MV-4-11 (cell line): ENCODE data around the gene PDE4D.

ENCODE experiments used
- DNase-seq: peaks from one replicate; lab custom pipeline; 2025; lab: John Stamatoyannopoulos, UW

PDE4D gene

DNA sequence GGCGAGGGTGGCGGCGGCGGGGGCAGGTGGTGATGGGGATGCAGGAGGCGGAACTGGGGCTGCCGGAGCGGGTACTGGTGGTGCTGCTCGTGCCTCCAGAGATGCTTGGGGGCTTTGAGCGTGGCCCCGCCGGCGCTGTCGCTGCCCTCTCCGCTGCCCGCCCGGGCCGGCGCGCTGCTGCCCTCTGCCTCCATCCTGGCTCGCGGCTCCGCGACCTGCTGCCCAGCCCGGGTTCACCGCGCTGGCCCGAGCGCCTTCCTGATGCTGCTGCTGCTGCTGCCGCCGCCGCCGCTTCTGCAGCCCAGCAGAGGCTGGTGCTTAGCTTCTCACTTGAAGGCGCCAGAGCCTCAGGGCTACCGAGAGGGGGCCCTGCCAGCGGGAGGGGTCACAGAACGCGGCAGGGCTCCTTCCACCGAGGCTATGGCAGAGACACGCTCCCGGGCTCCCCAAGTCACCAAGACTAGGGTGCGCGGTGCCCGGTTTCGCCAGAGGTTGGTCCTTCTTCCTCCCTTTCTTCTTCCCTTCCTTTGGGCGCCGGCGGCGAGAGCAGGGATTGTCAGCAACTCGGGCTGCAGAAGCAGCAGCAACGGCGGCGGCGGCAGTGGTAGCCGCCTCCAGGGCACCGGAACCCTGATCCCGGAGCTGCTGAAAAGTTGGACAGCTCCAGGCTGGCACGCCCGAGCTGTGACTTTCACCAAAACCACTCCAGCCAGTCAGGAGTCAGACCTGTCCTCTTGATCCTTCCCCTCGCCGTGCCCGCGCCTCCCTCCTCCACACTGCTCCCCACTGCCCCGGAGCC, at the start of gene PDE4D:
Gene PDE4D (minus strand): TSS at position 298 of the 799 bp plus-strand sequence.
- no peak for DNase-seq

- DNase-seq, result no peak
Measured at GRCh38 chr5:59937633-59938032, 44.1 kb upstream of the PDE4D start.

DNA sequence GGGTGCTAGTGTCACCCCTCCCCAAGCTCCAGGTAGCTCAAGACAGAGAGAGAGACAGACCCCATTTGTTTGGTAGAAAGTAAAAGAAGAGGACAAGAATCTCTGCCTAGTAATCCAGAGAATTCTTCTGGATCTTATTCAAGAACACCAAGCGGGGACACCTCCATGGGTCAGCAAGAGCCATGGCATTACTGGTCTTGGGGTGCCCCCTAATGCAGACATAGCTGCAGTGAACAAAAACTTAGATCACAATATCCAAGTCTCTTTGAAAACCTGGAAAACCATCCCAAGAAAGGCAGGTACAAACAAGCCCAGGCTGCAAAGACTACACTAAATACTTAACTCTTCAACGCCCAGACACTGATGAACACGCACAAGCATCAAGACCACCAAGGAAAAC, 29.9 kb upstream of the PDE4D start:
- DNase-seq, result no peak

GRCh38 chr5:59922220-59922619, 28.7 kb upstream of the PDE4D start:
- DNase-seq, result no peak

- no peak for DNase-seq
Measured at GRCh38 chr5:59921816-59922215, 28.3 kb upstream of the PDE4D start.

DNA sequence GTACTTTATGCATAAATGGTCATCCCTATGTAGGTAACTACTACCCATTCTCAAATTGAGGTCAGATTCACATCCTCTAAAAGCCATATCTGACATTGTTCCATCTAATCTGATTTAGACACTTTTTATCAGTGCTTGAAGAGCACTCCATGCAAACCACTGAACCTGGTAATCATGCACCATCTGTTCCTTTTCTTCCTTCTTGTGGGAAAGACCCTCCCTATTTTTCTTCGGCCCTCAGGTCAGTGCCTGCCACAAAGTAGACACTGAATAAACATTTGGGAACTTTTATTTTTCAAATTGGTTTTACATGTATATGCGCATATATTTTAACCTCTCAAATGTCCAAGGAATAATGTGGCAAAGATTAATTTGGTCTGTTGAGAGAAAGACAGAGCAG, 26.0 kb upstream of the PDE4D start:
- no peak for DNase-seq

GRCh38 chr5:59917121-59917520, 23.6 kb upstream of the PDE4D start:
- DNase-seq, result peak; percentile 10

DNA sequence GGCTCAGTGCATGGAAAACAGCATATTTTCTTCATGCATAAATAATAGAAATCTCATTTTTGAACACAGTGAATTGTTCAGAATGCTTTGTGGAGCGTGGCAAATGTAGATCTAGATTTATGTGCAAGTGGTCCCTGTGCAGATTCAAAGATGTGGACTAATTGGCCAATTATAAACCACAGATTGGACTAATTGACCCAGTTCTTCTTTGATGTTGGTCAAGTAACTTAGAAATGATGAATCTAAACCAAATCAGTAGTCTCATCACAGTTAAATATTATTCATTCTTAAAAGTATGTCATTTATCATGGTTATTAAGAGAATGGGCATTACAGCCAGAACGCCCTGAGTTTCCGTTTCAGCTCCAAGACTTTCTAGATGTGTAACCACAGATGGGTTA, 11.7 kb upstream of the PDE4D start:
- no peak for DNase-seq

DNA sequence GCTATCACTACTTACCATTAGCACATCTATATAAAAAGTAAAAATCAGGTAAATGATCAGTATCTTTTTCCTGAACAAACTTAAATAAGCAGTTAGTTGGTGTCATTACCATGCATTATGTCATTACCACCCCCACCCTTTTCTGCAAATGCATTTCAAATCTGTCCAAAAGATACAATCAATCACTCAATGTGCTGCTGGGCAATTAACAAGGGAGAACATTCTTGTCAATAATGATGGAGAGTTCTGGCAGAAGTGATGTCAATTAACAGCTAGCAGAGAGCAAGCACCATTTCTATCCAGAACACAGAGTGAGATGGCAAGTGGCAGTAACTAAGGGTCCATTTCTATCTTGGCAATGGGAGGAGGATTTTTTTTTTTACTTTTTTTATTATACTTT, 3.5 kb upstream of the PDE4D start:
- no peak for DNase-seq

- DNase-seq, result no peak
Measured at GRCh38 chr5:59891962-59892643, 1.4 kb downstream of the PDE4D start.

DNA sequence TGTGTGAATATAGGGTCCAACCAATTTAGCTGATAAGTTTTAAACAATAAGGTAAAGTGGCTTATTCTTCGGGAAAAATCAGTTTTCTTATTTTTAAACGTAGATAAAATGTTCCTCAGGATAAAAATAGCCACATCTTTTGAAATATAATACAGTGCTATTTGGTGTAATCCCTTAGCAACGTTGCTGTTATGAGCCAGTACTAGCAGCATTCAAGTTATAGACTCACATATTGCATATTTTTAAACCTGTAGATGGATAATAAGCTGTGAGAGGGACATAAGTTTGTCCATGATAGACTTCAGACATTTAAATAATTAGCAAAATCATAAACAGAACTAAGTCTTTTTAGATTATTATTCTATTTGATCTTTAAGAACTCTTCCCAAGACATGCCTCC, 6.3 kb downstream of the PDE4D start:
- DNase-seq, result no peak

- DNase-seq, result no peak
Measured at GRCh38 chr5:59874675-59875074, 18.9 kb downstream of the PDE4D start.

DNA sequence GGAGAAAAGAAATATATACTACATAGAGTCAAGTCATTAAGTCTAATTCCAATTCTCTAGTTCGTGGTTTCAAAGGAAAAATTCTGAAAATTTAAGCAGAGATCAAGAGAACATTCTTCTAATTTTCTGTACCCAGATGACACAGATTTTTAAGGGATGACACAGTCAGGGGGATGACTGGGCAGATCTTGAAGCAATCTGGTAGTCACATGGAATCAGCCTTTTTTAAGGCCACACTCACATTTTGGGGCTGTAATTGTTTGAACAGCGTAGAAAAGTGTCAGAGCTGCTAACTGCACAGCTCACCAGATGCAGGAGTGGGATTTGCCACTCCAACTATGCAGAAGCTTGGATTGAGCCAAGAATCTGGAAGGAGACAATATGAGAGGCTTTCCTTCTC, 20.4 kb downstream of the PDE4D start:
- no peak for DNase-seq

DNA sequence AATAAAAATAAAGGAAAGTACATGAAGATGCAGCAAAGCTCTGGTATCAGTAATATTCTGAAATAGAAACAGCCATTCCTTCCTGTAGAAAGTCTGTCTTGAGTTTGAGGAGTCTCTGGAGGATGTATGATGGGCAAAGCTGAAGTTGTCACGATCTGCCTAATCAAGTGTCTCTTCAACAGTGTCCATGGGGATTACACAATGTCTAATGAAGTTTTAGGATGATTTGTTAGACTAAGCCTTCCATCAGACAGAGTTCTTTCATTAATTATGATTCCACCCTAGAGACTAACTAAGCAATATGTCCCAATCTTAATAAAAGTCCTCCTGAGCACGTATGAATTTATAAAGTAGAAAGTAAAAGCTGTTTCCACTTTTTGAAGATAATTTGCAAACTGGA, 26.9 kb downstream of the PDE4D start:
- no peak for DNase-seq

DNA sequence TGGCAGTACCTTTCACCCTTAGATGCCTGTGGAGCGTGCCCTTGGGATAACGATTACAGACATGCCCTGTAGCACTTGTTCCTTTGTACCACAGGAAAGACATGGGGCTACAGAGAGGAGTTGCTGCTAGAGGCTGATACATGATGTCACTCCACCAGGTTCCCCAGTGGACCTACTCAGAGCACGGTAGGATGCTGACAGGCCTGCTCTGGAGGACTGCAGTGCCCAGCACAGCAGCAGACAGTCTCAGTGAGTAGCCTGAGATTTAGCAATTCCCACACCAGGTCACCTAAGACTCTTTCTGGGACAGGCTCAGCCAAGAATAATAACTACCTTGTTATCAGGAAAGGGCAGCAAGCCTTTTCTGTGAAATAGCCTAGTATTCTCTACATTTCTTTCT, 28.8 kb downstream of the PDE4D start:
- DNase-seq, result no peak

DNA sequence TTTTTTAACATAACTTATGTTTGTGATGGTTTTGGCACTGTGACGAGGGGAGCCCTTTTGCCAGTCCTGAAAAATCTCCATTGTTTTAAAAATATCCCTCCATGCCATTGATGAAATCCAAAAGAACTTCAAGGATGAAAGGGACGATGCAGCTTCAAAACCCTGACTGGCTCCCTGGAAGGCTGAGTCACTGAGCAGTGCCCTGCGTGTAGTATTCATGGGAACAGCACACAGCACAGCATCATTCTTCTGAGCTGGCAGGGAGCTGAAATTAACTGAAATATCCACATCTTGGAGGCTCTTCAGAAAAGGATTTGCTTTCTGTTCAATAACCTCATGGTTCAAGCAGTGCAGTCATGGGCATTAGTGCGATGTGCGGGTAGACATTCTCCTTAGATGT, 29.7 kb downstream of the PDE4D start:
- DNase-seq, result no peak

- DNase-seq, result no peak
Measured at GRCh38 chr5:59856358-59856757, 37.2 kb downstream of the PDE4D start.

- no peak for DNase-seq
Measured at GRCh38 chr5:59850766-59851165, 42.8 kb downstream of the PDE4D start.

DNA sequence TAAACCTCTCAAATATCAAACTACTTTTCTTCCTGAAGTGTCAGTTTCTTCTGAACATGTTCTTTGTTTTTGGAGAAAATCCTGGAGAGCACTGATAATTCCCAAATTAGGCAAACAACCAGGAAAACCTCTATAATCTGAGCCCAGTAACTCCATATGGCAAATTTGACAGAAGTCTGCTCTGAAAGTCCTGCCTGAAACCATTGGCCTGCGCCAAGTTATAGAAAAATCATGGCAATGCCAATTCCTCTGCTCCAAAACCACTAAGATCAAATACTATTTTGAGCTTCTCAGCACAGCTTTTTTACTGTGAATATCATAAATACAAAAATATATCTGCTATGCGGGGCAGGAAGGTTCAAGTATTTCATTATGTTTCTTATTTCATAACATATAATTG, 45.9 kb downstream of the PDE4D start:
- DNase-seq, result no peak

DNA sequence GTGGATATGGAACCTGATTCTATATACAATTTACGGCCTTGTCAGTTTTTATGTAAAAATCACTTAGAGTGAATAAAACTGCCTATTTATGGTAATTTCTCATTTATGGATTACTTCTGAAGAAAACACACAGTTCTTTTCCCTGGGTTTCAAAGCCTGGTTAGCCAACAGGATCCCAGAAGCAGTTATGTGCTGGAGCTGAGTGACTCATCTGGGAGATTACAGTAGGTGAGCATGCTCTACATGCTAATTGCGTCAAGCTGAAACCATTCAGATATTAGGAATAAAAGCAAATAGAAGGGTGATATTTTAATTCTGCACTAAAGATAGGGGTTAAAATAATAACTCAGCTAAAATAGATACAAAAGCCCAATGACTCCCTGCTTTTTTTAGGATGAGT, 47.8 kb downstream of the PDE4D start:
- no peak for DNase-seq

GRCh38 chr5:59843511-59844213, 49.9 kb downstream of the PDE4D start:
- no peak for DNase-seq

DNA sequence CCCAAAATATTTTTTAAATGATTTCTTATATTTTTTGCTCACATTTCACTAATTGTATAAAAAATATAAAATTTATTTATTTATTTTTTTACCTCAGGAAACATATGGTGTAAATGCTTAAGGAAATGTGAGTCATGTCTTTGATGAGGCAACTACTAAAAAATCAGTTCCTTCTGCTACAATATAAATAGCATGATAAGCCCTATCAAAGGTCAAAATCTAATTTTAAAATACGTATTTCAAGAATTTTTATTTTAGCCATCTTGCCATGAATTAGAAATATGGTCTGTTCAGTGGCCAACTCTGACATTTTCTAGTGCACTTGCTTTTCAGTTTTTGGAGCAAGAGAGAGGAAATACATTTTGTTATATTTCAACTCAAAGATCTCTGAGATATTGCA, 50.5 kb downstream of the PDE4D start:
- DNase-seq, result no peak

GRCh38 chr5:59840200-59840601, 53.3 kb downstream of the PDE4D start:
- DNase-seq, result no peak
